KOPT-K1 (cell line): ENCODE data around the gene TUBGCP3.

Experiments
- H3K27ac ChIP-seq: fragments of 200-600 bp; sonication (generic); 2 replicates; pipeline ENCODE4 v1.5.1; 2016; ENCODE audit warnings: antibody characterized with exemption, mild to moderate bottlenecking, low read depth, low read length; ENCODE audit not compliant: poor library complexity, severe bottlenecking
- H3K36me3 ChIP-seq: fragments of 200-600 bp; sonication (generic); 2 replicates; pipeline ENCODE4 v1.5.1; 2017; ENCODE audit warnings: antibody characterized with exemption, mild to moderate bottlenecking, low read length, moderate library complexity; ENCODE audit not compliant: insufficient read depth
- H3K9me3 ChIP-seq: fragments of 200-600 bp; sonication (generic); 2 replicates; pipeline ENCODE4 v1.5.1; 2017; ENCODE audit warnings: antibody characterized with exemption, low read length, mild to moderate bottlenecking; ENCODE audit not compliant: insufficient read depth, poor library complexity, severe bottlenecking

TUBGCP3 gene

DNA sequence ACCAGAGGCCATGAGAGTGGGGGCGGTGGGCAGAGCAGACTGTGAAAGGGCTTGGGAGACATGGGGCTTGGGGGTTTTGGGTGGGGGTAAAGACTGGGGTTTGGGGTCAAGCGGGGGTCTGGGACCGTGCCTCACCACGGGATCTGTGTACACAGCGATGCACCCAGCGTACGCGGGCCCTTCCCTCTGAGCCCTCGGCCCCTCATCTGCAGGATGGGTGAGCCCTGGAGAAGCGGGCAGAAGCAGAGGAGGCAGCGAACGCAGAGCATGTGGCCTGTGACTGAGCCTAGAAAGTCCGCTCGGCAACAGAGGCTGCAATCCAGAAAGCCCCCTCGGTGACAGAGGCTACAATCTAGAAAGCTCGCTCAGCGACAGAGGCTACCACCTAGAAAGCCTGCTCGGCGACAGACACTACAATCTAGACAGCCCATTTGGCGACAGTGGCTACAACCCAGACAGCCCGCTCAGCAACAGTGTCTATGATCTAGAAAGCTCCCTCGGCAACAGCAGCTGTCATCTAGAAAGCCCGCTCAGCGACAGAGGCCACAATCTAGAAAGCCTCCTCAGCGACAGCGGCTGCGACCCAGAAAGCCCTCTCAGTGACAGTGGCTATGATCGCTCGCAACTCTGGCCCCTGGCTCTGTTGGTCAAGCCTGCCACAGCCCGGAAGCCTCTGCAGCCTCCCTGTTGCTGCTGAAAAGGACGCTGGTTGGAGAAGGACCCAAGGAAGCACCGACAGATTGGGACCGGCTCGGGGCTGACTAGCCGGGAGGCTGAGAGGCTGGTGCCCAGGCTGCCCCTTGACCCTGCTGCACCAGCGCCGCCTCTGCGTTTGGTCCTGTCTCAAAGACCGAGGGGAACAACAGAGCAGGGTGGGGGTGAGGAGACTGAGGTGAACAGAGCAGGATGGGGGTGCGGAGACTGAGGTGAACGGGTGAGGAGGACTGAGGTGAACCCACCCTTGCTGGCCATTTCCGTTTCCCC lies 143.2 kb downstream of the TUBGCP3 start:
- Histone ChIP-seq H3K36me3 (no peaks in the 10 kb centered on the region), H3K9me3 (no peaks in the 10 kb centered on the region), H3K27ac (no peak overlapping the region)

DNA sequence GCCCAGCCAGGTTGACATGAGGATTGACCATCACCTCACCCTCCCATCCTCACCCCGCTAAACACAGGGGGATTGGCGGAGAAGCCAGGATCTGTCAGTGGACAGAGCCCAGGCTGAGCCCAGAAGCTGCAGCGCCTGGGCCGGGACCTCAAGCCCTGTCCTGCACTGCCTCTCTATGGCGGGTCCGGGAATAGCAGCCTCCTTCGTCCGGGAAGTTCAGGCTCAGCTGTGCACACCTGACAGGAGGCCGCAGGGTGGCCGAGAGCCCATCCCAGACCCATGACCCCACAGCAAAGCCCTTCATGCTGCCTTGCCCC lies 144.0 kb downstream of the TUBGCP3 start:
- no peak overlapping the region for H3K27ac ChIP-seq
- no peaks in the 10 kb centered on the region for H3K36me3 ChIP-seq
- H3K9me3 ChIP-seq: peaks cover 2% of the 10 kb centered on the region

DNA sequence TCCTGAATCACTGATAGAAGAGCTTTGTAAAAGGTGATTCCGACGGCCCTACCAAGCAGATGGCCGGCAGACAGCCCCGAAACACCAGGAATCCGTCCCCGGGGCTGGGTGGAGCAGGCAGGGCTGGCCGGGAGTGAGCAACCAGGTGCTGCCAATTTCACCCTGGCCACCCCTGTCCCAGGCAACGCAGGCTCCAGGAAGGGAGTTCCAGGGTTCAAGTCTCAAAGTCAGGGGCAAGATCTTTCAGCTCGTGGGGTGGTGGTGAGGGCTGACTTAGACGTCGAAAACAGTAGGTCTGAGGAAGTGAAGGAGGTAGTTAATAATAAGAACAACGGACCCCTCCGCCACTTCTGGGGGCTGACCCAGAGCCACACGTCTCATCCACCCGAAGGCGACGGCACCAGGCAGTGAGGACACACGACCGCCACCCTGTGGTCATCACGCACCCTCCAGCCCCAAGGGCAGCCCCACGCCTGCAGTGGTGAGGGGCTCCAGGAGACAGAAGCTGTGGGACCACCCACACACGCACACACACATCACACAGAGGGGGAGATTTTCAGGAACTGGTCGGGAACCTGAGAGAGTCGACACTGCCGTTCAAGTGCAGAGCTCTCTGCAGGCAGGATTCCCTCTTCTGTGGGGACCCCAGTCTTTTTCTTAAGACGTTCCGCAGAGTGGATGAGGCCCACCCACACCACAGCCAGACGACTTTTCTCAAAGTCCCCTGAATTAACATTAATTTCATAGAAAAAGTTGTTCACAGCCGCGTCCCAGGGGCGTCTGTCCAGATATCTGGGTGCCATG lies 144.6 kb downstream of the TUBGCP3 start:
- H3K9me3 ChIP-seq: peaks cover 8% of the 10 kb centered on the region
- no peak overlapping the region for H3K27ac ChIP-seq
- H3K36me3 ChIP-seq: no peaks in the 10 kb centered on the region

DNA sequence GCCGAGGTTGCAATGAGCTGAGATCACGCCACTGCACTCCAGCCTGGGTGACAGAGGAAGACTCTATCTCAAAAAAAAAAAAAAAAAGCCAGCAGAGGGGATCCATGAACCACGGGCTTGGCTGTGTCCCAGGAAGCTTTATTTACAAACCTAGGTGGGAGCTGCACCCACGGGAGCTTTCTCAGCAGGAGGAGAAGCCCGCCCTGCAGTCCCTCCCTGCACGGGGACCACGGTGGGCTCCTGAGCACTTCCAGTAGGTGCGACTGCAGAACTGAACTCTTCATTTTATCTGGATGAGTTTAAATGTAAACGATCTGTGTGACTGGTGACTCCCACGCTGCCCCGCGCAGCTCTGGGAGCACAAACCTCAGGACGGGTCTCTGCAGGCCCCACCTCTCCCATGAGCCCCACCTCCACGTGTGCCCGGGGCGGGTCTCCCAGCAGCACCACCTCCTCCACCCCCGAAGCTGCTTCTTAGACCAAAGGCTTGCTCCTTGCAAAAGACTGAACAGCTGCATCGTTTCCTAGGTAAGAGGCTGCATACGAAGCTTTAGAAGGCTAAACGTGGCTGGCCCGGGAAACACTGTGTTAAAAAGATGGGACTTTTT lies 145.4 kb downstream of the TUBGCP3 start:
- Histone ChIP-seq H3K9me3 (peaks cover 13% of the 10 kb centered on the region), H3K36me3 (no peaks in the 10 kb centered on the region), H3K27ac (no peak overlapping the region)

DNA sequence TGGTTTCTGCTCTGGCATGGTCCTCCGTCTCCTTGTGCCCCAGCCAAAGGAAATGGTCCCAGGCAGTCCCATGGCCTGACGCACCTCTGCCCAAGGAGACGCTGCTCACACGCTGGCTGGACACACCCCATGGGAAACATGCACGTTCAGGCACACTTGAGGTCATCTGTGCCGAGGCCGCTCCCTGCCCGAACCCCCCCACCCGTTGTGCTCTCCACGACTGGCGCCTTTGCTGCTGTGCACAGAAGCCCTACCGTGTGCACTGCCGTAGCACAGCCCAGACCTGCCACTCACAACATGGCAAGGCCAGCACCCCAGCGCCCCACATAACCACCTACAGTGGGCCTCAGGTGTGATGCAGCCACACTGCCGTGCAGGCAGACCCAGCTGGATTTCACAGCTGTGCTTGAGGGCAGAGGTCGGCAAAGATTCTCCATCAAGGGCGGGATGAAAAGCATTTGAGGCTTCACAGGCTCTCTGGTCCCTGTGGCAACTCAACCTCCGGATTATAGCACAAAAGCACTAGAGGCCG lies 146.1 kb downstream of the TUBGCP3 start:
- H3K27ac ChIP-seq: no peak overlapping the region
- no peaks in the 10 kb centered on the region for H3K36me3 ChIP-seq
- peaks cover 13% of the 10 kb centered on the region for H3K9me3 ChIP-seq

DNA sequence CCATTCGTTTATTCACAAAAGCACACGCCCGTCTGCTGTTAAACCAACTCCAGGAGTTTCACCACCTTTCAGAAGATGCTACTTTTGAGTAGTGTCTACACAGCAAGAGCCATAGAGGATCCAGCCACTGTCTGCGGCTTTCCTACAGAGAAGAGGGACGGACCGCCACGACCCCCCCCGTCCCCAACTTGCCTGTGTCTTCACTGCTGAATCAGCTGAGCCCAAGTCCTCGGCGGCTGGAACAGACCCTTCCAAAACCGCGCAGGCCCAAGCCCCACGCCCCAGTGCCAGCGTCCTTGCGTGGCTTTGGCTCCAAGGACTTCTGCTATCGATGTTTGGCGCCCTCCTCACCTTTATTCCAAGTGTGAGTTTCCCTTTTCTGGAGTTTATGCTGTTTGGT lies 146.7 kb downstream of the TUBGCP3 start:
- H3K9me3 ChIP-seq: peaks cover 13% of the 10 kb centered on the region
- H3K36me3 ChIP-seq: no peaks in the 10 kb centered on the region
- no peak overlapping the region for H3K27ac ChIP-seq

DNA sequence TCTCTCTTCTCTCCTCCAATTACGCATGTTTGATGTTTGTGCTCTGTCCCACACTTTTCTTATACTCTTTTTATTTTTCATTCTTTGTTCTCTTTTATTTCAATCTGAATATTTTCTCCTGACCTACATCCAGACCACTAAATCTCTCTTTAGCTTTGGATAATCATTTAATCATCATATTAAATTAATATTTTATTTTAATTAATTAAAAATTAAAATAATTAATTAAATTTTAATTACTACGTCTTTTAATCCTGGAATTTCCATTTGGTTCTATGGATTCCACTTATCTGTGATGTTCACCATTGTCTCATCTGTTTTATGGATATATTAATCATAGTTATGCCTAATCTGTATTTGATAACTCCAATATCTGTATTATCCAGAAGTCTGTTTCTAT lies 149.4 kb downstream of the TUBGCP3 start:
- H3K36me3 ChIP-seq: no peaks in the 10 kb centered on the region
- peaks cover 13% of the 10 kb centered on the region for H3K9me3 ChIP-seq
- no peak overlapping the region for H3K27ac ChIP-seq

DNA sequence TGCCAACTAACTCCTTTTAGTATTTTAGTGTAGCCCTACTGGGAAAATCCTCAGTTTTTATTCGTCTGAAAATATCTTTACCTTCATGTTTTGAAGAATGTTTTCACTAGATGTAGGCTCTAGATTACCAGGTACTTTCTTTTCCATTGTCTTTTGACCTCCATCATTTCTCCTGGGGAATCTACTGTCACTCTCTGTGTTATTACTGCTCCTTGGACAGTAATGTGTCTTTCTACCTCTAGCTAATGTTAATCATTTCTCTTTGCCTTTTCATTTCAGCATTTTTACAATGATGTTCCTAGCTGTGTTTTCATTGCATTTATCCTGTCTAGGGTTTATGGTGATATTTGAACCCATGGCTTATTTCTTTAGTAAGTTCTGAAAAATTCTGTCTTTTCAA lies 149.9 kb downstream of the TUBGCP3 start:
- H3K9me3 ChIP-seq: peaks cover 13% of the 10 kb centered on the region
- H3K27ac ChIP-seq: no peak overlapping the region
- no peaks in the 10 kb centered on the region for H3K36me3 ChIP-seq

DNA sequence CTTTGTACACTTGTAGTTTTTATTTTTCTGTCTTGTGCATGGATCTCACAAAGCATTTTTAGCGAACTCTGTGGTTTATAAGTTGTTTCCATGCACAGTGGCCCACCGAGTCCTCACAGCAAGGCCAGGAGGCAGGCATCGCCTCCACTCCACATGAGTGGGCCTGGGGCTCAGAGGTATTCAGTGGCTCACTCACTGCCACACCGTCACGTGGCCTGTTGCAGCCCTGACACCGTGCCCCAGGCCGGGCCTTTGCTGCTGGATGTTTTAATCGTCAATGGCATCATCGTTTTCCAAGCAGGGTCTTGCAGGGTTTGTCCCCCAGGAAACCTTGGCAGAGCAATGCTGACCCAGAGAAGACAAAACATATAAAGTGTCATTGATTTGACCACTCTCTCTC lies 152.0 kb downstream of the TUBGCP3 start:
- H3K9me3 ChIP-seq: peaks cover 13% of the 10 kb centered on the region
- H3K36me3 ChIP-seq: no peaks in the 10 kb centered on the region
- no peak overlapping the region for H3K27ac ChIP-seq
